ENCODE measurements around the gene PSMG1.

DNA sequence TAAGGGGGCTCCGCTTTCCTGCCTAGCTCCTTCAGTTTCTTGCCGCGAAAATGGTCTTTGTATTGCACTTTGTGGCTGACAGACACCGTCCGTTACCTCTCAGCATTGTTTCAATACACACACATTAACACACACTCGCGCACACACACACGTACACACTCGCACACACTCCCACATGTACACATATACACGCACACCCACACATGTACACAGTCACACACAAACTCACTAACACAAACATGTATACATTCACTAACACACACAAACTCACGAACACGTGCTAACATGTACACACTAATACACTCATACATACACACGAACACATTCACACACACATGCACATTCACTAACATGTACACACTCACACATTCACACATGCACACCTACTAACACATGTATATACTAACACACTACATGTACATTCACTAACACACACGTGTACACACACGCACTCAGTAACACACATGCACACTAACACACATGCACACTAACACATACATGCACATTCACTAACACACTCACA lies 48.9 kb downstream of the PSMG1 start:
- TF ChIP-seq, protein P1, sequence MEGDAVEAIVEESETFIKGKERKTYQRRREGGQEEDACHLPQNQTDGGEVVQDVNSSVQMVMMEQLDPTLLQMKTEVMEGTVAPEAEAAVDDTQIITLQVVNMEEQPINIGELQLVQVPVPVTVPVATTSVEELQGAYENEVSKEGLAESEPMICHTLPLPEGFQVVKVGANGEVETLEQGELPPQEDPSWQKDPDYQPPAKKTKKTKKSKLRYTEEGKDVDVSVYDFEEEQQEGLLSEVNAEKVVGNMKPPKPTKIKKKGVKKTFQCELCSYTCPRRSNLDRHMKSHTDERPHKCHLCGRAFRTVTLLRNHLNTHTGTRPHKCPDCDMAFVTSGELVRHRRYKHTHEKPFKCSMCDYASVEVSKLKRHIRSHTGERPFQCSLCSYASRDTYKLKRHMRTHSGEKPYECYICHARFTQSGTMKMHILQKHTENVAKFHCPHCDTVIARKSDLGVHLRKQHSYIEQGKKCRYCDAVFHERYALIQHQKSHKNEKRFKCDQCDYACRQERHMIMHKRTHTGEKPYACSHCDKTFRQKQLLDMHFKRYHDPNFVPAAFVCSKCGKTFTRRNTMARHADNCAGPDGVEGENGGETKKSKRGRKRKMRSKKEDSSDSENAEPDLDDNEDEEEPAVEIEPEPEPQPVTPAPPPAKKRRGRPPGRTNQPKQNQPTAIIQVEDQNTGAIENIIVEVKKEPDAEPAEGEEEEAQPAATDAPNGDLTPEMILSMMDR (IDR thresholded peaks at IDR 0.05; ENCODE audit: poor library complexity) = no peak
- no peak for TF ChIP-seq EZH2 (IDR thresholded peaks at IDR 0.05; ENCODE audit: borderline replicate concordance)
- no peak for TF ChIP-seq EZH2phosphoT487 (IDR thresholded peaks at IDR 0.05; ENCODE audit: low read depth, severe bottlenecking, unreplicated experiment)

Measured in hepatocyte (in vitro differentiated cells).